HG02885 (cell line): ENCODE measurements around the gene TRABD2B.
A peak's percentile ranks its signal among the peaks of the same experiment; 100 is the strongest.

ENCODE experiments used
- ATAC-seq: cut with Tn5 transposase; IDR thresholded peaks from one replicate; pipeline ENCODE4 v1.9.1; 2021; ENCODE audit warnings: mild to moderate bottlenecking; ENCODE audit not compliant: unreplicated experiment, poor library complexity

TRABD2B gene

GRCh38 chr1:47752559-47752958 lies 244.6 kb downstream of the TRABD2B start:
- ATAC-seq, result no peak

DNA sequence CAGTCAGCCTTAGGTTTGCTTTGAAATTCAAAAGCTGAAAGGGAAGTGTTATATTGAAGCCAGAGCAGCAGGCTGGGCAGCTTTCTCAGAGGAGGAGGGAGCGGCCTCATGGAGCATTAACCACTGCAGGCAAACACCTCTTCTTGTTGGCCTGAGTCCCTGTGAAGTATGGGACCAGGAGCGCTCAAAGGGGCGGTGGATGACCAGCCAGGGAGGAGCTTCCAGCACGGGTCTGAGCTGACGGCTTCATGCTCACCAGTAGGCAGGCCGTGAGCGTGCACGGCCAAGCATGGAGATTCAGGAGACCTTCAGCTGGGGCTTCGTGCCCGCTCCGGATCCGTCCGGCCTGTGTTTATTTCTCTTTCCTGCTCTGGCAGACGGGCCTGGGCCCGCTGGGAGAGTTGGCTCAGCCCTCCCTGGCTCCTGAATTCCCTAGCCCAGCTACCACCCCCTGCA lies 245.2 kb downstream of the TRABD2B start:
- ATAC-seq, result no peak

GRCh38 chr1:47751193-47751592 lies 246.0 kb downstream of the TRABD2B start:
- no peak for ATAC-seq

- no peak for ATAC-seq
These were observed 251.2 kb downstream of the TRABD2B start for GRCh38 chr1:47745715-47746609.

- no peak for ATAC-seq
These were observed 254.1 kb downstream of the TRABD2B start for GRCh38 chr1:47742890-47743760.

- no peak for ATAC-seq
These were observed 258.5 kb downstream of the TRABD2B start for GRCh38 chr1:47738560-47739182.

DNA sequence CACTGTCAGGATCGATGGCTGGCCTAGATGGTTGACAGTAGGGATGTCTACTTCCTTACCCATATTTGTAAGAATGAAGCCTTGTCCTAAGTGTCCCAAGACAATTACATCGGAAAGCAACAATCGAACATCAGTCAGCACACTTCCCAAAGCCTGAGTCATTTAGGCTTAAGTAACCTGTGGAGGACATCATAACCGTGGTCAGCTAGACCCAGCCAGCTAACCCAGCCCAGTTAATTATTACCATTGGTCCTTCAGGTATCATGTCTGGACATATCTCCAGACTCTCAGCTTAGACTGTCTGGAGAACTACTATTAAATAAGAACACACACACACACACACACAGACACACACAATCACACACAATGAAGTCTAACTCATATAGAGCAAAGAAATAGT lies 264.7 kb downstream of the TRABD2B start:
- ATAC-seq, result no peak

DNA sequence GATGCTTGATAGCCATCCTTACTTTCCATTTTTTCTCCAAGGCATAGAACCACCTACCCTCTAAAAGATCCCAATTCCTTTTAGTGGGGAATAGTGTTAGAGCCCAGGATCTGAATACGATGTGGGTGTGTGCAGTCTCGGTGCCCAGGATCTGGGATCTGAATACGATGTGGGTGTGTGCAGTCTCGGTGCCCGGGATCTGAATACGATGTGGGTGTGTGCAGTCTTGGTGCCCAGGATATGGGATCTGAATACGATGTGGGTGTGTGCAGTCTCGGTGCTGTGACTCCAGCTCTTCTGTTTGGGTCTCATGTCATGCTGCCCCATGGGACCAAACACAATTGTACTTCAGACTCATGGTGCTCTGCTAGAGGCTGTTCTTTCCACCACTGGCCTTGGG lies 265.5 kb downstream of the TRABD2B start:
- ATAC-seq, result no peak

DNA sequence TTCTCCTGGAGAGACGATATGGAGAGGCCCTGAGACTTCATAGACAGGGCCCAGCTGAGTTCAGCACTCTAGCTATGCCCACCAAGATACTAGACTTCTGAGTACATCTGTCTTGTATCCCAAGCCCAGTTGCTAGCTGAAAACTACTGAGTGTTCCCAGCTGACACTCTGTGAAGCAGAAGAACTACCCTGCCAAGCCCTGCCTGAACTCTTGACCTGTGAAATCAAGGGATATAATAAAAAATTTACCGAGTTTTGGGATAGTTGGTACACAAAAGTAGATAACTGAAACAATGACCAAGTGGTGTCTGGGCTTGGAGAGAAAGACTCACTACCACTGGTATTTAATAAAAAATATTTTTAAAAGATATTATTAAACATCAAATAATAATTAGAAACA lies 267.5 kb downstream of the TRABD2B start:
- ATAC-seq, result no peak

GRCh38 chr1:47727697-47728085 lies 269.5 kb downstream of the TRABD2B start:
- ATAC-seq, result no peak

DNA sequence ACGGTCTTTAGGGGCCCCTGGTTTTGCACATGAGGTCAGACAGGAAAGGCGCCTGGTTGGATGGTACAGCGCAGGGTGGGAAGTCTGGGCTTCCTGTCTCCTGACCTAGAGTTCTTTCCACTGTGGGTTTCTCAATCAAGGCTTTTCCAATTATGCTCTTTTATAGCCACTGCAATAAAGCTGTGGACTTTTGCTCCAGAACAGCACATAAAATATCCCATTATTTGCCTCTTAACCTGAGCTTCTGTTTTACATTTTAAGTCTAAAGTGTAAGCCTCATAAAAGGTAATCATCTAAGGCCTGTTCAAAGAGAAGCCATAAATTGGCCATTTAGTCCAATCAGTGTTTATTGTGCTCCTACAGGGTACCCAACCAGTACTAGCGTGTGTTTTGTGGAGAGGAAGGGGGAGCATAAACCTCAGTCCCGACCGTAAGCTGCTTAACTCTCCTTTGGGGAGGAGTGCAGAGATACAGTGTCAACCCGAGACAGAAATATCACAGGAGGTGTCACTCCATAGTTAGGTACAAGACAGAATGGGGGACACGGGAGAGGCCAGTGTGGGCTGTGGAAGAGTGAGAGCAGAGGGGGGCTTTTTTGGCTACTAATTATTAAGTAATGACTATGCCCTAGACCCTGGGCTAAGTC lies 270.0 kb downstream of the TRABD2B start:
- no peak for ATAC-seq

GRCh38 chr1:47725992-47726855 lies 271.0 kb downstream of the TRABD2B start:
- ATAC-seq, result peak; percentile 92

GRCh38 chr1:47725511-47725991 lies 271.6 kb downstream of the TRABD2B start:
- ATAC-seq, result no peak

GRCh38 chr1:47725000-47725473 lies 272.1 kb downstream of the TRABD2B start:
- ATAC-seq, result no peak

- ATAC-seq, result no peak
These were observed 272.7 kb downstream of the TRABD2B start for GRCh38 chr1:47724432-47724999.

- no peak for ATAC-seq
These were observed 274.1 kb downstream of the TRABD2B start for GRCh38 chr1:47722909-47723580.

DNA sequence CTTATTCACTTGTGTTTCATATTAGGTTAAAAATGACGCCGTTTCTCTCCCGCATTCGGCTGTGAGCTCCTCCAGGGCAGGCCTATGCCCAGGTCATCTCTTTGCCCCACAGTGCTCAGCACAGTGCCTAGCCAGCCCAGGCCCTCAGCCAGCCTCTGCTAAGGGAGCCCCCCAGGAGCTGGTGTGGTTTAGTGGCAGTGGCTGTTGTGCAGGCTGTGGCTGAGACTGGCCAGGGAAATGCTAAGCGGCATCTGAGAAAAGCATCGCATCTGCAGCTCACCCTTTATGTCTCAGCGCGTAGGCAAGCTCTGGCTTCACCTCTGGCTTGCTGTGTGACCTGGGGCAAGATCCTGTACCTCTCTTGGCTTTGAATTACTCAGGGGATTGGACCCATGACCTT lies 275.1 kb downstream of the TRABD2B start:
- no peak for ATAC-seq

DNA sequence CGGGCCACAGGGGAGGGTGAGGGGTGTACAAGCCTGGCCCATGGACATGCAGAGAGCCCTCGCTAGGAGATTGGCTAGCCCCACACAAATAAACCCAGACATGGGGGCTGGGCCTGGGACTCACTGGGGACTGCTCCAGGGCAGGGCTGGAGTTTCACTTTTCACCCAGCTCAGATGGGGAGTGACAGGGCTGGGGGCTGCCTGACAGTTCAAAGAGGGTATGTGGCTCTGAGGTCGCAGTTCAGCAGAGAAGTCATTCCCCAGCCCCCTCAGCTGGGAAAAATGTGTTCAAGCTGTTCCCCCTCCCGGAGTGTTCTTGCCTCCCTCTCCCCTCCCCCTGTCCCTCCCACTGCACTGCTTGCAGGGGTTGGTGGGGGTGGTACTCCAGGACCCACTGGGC lies 277.1 kb downstream of the TRABD2B start:
- no peak for ATAC-seq
